Endothelial cell of umbilical vein (primary cell): ENCODE measurements around the gene XYLT1.

ENCODE experiments used
- EZH2 ChIP-seq: IDR thresholded peaks from 2 replicates; pipeline ENCODE4 v1.6.1; 2012; ENCODE audit warnings: borderline replicate concordance, low read depth, mild to moderate bottlenecking, moderate library complexity, low read length, inconsistent platforms; ENCODE audit not compliant: severe bottlenecking
- FOS ChIP-seq: IDR thresholded peaks from 2 replicates; pipeline ENCODE4 v1.6.1; 2011; ENCODE audit warnings: mild to moderate bottlenecking, low read length, moderate library complexity, borderline replicate concordance; ENCODE audit not compliant: insufficient read depth
- GATA2 ChIP-seq: IDR thresholded peaks from 2 replicates; pipeline ENCODE4 v1.7.0; 2011; ENCODE audit warnings: low read depth, mild to moderate bottlenecking, moderate library complexity, mixed read lengths, low read length; ENCODE audit not compliant: insufficient read length, insufficient read depth
- MYC ChIP-seq: IDR thresholded peaks from one replicate; pipeline ENCODE4 v1.6.1; 2011; ENCODE audit warnings: mild to moderate bottlenecking, low read depth, low read length
- POLR2A ChIP-seq: IDR thresholded peaks from 2 replicates; pipeline ENCODE4 v1.6.1; 2012; ENCODE audit warnings: low read depth, mild to moderate bottlenecking, control low read depth, low read length
- POLR2AphosphoS5 ChIP-seq: IDR thresholded peaks from 2 replicates; pipeline ENCODE4 v1.6.1; 2012; ENCODE audit warnings: low read depth, mild to moderate bottlenecking, control low read depth, low read length, moderate library complexity; ENCODE audit not compliant: insufficient read depth
- TF ChIP-seq, protein P1 (sequence below), 2 donors: IDR thresholded peaks; 1 replicate in 1 of 2; 2 replicates in 1 of 2; pipeline ENCODE4 v1.5.1; 2011; ENCODE audit warnings: low read length in 2 of 2, mild to moderate bottlenecking in 2 of 2, moderate library complexity in 2 of 2, control low read depth in 1 of 2, inconsistent platforms in 1 of 2, low read depth in 1 of 2; ENCODE audit not compliant: insufficient read depth in 1 of 2; ENCODE audit errors: extremely low read depth in 1 of 2
- TF ChIP-seq, protein P2 (sequence below): IDR thresholded peaks from 2 replicates; pipeline ENCODE4 v1.6.1; 2011; ENCODE audit not compliant: insufficient read depth, insufficient read length

DNA sequence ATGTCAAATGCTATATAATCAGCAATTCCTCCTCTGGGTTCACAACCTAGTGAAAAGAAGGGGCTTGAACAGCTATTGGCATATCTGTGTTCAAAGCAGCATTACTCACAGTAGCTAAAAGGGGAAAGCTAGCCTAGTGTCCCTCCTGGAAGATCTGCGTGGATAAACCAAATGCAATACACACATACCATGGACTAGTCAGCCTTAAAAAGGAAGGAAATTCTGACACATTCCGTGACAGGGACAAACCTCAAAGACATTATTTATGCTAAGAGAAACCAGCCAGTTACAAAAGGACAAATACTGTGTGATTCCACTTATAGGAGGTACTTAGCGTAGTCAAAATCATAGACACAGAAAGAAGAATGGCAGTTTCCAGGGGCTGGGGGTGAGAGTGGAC is 90.1 kb downstream of the XYLT1 start:
- TF ChIP-seq, protein P1, sequence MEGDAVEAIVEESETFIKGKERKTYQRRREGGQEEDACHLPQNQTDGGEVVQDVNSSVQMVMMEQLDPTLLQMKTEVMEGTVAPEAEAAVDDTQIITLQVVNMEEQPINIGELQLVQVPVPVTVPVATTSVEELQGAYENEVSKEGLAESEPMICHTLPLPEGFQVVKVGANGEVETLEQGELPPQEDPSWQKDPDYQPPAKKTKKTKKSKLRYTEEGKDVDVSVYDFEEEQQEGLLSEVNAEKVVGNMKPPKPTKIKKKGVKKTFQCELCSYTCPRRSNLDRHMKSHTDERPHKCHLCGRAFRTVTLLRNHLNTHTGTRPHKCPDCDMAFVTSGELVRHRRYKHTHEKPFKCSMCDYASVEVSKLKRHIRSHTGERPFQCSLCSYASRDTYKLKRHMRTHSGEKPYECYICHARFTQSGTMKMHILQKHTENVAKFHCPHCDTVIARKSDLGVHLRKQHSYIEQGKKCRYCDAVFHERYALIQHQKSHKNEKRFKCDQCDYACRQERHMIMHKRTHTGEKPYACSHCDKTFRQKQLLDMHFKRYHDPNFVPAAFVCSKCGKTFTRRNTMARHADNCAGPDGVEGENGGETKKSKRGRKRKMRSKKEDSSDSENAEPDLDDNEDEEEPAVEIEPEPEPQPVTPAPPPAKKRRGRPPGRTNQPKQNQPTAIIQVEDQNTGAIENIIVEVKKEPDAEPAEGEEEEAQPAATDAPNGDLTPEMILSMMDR (IDR thresholded peaks at IDR 0.05; ENCODE audit: extremely low read depth in 1 of 2, insufficient read depth in 1 of 2, low read depth in 1 of 2, low read length in 2 of 2) = no peak
- TF ChIP-seq POLR2AphosphoS5 = no peak
- TF ChIP-seq, protein P2, sequence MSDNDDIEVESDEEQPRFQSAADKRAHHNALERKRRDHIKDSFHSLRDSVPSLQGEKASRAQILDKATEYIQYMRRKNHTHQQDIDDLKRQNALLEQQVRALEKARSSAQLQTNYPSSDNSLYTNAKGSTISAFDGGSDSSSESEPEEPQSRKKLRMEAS = no peak
- no peak for TF ChIP-seq EZH2
- TF ChIP-seq POLR2A = no peak
- no peak for TF ChIP-seq FOS
- no peak for TF ChIP-seq GATA2
- no peak for TF ChIP-seq MYC
